Mesodermal cell (in vitro differentiated cells): ENCODE measurements around the gene EXT2.

Source experiments
- H3K27ac ChIP-seq: 2 replicates; pipeline ENCODE4 v1.7.0; 2013; ENCODE audit warnings: mild to moderate bottlenecking, low read depth, low read length, moderate library complexity; ENCODE audit not compliant: severe bottlenecking
- H3K36me3 ChIP-seq: 2 replicates; pipeline ENCODE4 v1.7.1; 2013; ENCODE audit warnings: mild to moderate bottlenecking, low read length, moderate library complexity; ENCODE audit not compliant: control insufficient read depth, insufficient read depth
- H3K4me1 ChIP-seq: one replicate; pipeline ENCODE4 v1.7.1; 2013; ENCODE audit warnings: mild to moderate bottlenecking, low read length; ENCODE audit not compliant: insufficient read depth, control insufficient read depth, poor library complexity, severe bottlenecking
- H3K4me3 ChIP-seq: 2 replicates; pipeline ENCODE4 v1.7.0; 2013; ENCODE audit warnings: low read length, control low read depth, mild to moderate bottlenecking; ENCODE audit not compliant: insufficient read depth, poor library complexity, severe bottlenecking; ENCODE audit errors: extremely low read depth
- H3K9me3 ChIP-seq: 2 replicates; pipeline ENCODE4 v1.7.1; 2013; ENCODE audit warnings: mild to moderate bottlenecking, low read length, moderate library complexity; ENCODE audit not compliant: control insufficient read depth
- WGBS, 2 experiments: methylation state at CpG; one replicate each; pipeline ENCODE4 v1.1.5; 2013; ENCODE audit warnings: missing lambda C conversion rate in 2 of 2; ENCODE audit not compliant: insufficient coverage in 2 of 2; 5-methylcytosine and 5-hydroxymethylcytosine counted together

The EXT2 gene

DNA sequence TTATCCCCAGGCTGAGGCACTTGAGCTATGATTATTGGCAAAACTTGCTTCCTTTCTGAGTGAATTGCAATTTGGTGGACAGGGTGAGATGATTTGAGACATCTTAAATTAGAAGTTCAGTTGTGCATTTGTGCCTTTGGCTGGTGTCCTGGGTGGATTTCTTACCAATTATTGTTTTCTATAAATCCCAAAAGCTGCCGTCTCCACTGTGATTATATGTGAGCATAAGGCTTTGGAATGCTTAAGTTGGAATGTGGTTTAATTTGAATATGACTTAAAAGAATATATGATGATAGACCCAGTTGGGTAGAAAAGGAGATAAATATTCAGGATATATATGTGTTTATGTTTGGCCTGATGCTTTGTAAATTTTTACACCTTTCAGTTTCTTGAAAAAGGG, 70.0 kb downstream of the EXT2 start:
- no peaks in the 10 kb centered on the region for H3K36me3 ChIP-seq
- H3K4me1 ChIP-seq = no peaks in the 10 kb centered on the region
- H3K27ac ChIP-seq = no peak overlapping the region
- H3K9me3 ChIP-seq = no peaks in the 10 kb centered on the region
- WGBS, 2 experiments = 100% methylated on average over 1 of the region's 1 CpG; no CpG with 5 or more reads in 1 of the 2 experiments
- no peak overlapping the region for H3K4me3 ChIP-seq

DNA sequence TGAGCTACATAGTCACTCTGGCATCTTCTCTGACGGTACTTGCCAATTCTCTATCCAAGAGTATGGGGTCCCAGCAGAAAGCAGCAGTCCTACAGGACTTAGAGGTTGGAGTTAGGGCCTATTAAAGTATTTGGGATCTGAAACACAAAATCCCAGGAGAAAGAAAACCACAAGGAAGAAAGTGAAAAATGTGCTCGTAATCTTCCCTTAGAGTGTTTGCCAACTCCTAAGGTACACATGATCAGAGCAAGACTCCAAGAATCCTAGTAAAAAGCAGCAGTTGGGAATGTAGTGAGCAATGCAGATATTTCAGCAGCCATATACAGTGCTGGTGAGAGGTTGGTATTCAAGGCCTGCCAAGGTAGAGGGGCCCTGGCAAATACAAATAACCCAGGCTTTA, 71.6 kb downstream of the EXT2 start:
- H3K9me3 ChIP-seq = no peaks in the 10 kb centered on the region
- no peaks in the 10 kb centered on the region for H3K4me1 ChIP-seq
- no peak overlapping the region for H3K4me3 ChIP-seq
- WGBS, 2 experiments = 90 to 100% methylated on average over 2 of the region's 2 CpGs
- no peak overlapping the region for H3K27ac ChIP-seq
- no peaks in the 10 kb centered on the region for H3K36me3 ChIP-seq

DNA sequence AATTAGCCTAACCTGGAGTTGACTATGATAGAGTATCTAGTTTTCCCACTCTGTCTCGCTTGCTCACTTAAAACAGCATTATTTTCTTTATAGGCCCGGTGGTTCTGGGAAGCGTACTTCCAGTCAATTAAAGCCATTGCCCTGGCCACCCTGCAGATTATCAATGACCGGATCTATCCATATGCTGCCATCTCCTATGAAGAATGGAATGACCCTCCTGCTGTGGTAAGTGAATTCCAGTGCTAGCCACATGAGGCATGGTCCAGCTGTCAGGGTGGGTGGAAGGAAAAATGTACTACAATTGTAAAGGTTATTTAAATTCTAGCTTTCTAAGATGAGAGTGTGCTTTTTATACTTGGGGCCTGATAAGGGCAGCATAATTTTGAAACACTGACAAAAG, 76.0 kb downstream of the EXT2 start:
- no peaks in the 10 kb centered on the region for H3K4me1 ChIP-seq
- 85 to 100% methylated on average over 4 of the region's 4 CpGs for WGBS, 2 experiments
- no peak overlapping the region for H3K4me3 ChIP-seq
- no peak overlapping the region for H3K27ac ChIP-seq
- no peaks in the 10 kb centered on the region for H3K36me3 ChIP-seq
- H3K9me3 ChIP-seq = no peaks in the 10 kb centered on the region

DNA sequence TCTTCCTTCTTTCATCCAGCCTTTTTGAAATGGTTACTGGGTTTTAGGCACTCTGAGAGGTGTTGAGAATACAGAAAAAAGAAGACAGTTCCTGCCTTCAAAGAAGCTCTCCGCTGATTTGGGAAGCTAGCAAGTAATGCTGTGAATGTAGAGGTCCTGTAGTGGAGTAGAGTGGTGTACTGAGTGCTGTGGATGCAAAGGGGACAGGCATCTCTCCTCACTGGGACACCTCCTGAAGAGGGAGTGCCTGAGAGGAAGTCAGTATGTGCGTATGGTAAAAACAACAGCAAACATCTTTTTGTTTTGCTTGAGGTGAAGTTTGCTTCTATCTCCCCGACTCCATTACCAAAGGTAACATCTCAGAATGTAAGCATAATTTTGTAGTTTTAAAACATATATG, 77.5 kb downstream of the EXT2 start:
- H3K4me3 ChIP-seq = no peak overlapping the region
- 88% methylated on average over 1 of the region's 3 CpGs for WGBS, 2 experiments
- no peaks in the 10 kb centered on the region for H3K36me3 ChIP-seq
- H3K4me1 ChIP-seq = peaks cover 4% of the 10 kb centered on the region
- H3K27ac ChIP-seq = no peak overlapping the region
- H3K9me3 ChIP-seq = no peaks in the 10 kb centered on the region

DNA sequence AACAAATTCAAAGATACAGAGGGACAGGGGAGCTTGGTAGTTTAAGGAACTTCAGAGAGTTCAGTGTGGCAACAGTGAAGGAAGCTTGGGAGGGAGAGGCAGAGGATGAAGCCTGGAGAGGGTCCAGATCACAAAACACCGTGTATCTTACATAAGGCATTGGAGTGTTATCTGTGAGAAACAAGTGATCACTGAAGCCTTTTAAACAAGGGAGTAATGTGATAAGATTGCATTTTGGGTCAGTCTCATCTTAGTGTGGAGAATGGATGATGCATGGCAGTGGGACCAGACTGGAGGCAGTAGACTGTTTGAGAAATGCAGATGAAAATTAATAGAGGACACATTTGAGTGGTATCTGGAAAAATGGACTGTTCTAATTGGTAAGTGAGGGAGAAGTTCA, 79.4 kb downstream of the EXT2 start:
- WGBS, 2 experiments = 83 to 100% methylated on average over 1 of the region's 1 CpG
- H3K4me1 ChIP-seq = peaks cover 7% of the 10 kb centered on the region
- H3K9me3 ChIP-seq = no peaks in the 10 kb centered on the region

DNA sequence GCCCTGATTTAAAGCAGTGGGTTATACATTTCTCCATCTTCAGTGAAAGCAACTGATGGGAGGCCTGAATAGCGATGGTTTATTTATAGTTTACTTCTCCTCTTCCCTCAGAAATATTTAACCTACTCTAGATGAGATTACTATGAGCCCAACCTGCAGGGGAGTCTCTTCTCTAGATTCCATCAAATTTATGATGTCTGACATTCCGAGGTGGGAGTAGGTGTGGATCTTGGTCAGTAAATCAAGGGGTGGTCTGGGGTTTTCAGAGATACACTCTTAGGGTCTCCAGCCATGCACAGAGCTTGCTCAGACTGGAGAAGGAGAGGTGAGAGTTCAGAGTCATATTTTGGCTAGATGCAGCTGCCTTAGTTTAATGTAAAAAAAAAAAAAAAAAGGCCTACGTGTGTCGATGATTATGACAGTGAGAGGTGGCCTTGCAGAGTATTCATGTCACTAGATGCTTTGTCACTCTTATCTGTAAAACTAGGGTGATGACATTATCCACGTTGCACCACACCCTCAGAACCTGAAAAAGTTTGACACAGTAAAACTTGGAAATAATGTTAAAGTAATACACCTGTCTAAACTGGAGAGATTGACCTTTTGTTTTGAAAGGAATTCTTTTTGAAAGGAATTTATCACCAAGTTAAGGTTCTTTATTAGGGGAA, 81.2 kb downstream of the EXT2 start:
- Histone ChIP-seq H3K9me3 (no peaks in the 10 kb centered on the region), H3K27ac (no peak overlapping the region), H3K36me3 (no peaks in the 10 kb centered on the region), H3K4me3 (no peak overlapping the region), H3K4me1 (peaks cover 7% of the 10 kb centered on the region)
- no CpG with 5 or more reads among the region's 5 CpGs for WGBS, 2 experiments

More for the DNA sequence above, 79.4 kb downstream of the EXT2 start:
- no peak overlapping the region for H3K4me3 ChIP-seq
- no peak overlapping the region for H3K27ac ChIP-seq
- no peaks in the 10 kb centered on the region for H3K36me3 ChIP-seq

DNA sequence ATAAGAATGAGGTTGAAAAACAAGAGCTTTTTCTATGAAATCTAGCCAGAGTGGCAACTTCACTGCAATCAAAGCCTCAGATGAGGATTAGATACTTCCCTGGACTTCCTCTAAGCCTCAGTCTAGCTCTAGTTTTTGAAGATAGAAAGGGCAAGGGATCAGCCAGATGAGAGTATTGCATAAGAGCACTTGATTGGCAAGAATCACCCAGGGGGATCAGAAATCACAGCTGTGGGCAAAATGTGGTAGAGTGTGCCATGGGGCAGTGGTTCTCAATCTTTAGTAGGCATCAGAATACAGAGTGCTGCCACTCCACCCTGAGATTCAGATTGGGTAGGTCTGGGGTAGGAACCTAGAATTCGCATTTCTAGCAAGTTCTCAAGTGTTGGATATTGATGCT, 82.4 kb downstream of the EXT2 start:
- 100% methylated on average over 1 of the region's 1 CpG; no CpG with 5 or more reads in 1 of the 2 experiments for WGBS, 2 experiments
- H3K9me3 ChIP-seq = no peaks in the 10 kb centered on the region
- no peak overlapping the region for H3K27ac ChIP-seq

DNA sequence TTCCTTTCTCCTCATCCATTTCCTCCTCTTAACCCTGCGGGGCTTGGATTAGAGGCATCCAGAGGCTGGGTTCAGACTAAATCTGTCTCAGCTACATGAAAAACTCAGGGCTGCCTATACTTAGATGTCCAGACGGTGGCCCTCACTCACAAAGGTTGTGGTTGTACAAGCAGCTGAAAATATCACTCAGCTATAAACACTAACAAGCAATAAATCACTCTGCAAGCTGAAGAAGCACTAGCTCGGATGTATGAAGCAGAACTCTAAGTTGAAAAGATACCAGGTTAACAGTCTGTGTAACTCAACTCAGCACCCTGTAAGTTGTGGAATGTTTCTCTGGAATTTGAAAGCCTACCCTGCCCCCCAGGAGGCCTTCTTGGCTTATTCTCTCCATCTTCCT, 82.9 kb downstream of the EXT2 start:
- Histone ChIP-seq H3K27ac (no peak overlapping the region), H3K36me3 (no peaks in the 10 kb centered on the region), H3K4me3 (no peak overlapping the region), H3K4me1 (peaks cover 7% of the 10 kb centered on the region), H3K9me3 (no peaks in the 10 kb centered on the region)
- 100% methylated on average over 1 of the region's 3 CpGs; no CpG with 5 or more reads in 1 of the 2 experiments for WGBS, 2 experiments

More for the DNA sequence above, 82.4 kb downstream of the EXT2 start:
- peaks cover 7% of the 10 kb centered on the region for H3K4me1 ChIP-seq
- no peaks in the 10 kb centered on the region for H3K36me3 ChIP-seq
- H3K4me3 ChIP-seq = no peak overlapping the region

DNA sequence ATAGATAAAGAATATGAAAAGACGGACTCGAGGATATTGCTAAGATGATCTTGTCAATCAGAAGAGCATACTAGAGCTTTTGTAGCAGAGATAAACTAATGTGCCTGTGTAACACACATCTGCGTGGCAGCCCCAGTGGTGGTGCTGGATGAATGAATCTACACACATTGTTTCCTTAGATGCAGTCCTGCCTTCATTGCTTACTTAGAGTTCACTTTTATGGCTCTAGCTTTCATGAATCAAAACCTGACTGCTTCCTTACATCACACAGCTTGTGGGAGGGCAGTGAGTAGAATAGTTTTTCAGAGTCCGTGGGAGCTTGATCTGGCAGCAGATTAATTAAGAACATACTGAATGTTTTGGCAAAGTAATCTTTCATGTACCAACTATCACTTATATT, 83.7 kb downstream of the EXT2 start:
- Histone ChIP-seq H3K27ac (no peak overlapping the region), H3K9me3 (no peaks in the 10 kb centered on the region), H3K4me3 (no peak overlapping the region), H3K36me3 (no peaks in the 10 kb centered on the region), H3K4me1 (peaks cover 7% of the 10 kb centered on the region)
- WGBS, 2 experiments = 78 to 90% methylated on average over 3 of the region's 4 CpGs

DNA sequence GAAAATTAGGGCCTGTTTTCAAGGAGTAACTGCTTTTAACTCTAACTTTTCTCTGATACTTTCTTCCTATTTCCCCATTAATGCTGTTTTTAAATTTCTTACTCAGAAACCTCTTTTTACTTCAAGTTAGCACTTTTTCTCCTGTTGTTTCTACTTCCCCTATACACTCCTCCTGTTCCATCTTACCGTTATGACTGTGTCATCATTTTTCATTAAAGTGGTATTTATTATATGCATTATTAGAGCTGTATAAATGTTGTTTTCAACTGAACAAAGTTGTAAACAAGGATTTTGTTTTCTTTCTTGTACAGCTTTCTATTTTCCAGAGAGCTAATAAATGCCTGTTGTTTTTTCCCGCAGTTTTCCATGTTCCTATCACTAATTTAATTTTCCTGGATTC, 84.6 kb downstream of the EXT2 start:
- H3K4me1 ChIP-seq = peaks cover 7% of the 10 kb centered on the region
- H3K4me3 ChIP-seq = no peak overlapping the region
- 100% methylated on average over 1 of the region's 2 CpGs; no CpG with 5 or more reads in 1 of the 2 experiments for WGBS, 2 experiments
- H3K27ac ChIP-seq = no peak overlapping the region
- no peaks in the 10 kb centered on the region for H3K36me3 ChIP-seq
- no peaks in the 10 kb centered on the region for H3K9me3 ChIP-seq

DNA sequence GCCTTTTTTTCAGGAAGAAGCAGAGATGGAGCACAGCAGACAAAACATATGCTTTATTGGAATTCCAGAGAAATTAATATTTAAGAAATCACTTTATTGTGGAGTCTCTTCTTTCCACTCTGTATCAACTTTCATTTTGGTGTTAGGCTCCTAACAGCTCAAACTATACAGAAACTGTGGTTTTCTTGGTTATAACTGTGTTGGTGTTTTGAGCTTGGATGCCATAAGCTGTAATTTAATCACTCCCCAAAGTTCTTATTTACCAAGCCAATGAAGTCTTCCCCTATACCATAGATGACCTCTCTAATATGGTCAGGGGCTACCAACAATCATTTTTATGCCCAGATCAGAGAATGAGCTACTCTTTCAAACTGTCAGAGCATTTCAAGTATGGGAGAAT, 90.0 kb downstream of the EXT2 start:
- H3K4me1 ChIP-seq = no peaks in the 10 kb centered on the region

More for the DNA sequence above, 90.0 kb downstream of the EXT2 start:
- Histone ChIP-seq H3K36me3 (peaks cover 12% of the 10 kb centered on the region), H3K4me3 (no peak overlapping the region), H3K9me3 (peaks cover 25% of the 10 kb centered on the region), H3K27ac (no peak overlapping the region)
